ENCODE results near the gene MGAT5. TPM values are rescaled to one million over a fixed set of nuclear protein-coding genes. Genes with fewer than 3 reads are reported as not detected.

MGAT5 gene
- total RNA-seq, 1 experiment from 2014 or later = 95.3 TPM

DNA sequence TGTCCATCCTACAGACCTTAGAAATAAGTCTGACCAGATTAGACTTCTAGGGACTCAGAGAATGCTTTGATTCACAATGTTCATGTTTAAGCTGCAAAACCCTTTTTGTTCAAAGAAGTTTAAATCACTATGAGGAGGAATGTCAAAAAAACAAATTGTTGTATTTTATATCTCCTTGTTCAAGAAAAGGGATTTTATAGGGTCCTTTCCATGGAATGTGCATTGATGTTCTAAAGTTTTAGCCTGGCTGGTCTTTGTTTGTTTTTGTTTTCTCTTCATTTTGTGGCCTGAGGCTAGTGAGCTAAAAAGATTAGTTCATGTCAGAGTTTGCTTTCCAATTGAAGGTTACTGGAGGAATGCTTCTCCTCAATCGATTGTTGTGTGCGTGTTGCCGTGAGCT is 77.2 kb downstream of the MGAT5 start:
- no peak overlapping the region for H3K4me3 ChIP-seq
- peaks cover 21% of the 10 kb centered on the region for H3K36me3 ChIP-seq
- no peaks in the 10 kb centered on the region for H3K27me3 ChIP-seq
- peaks cover 4% of the 10 kb centered on the region for H3K9me3 ChIP-seq (replicated peaks)
- no peaks in the 10 kb centered on the region; the same call in 1 of the 2 replicates for H3K4me1 ChIP-seq
- H3K27ac ChIP-seq = no peak overlapping the region
- DNase-seq = no peak

DNA sequence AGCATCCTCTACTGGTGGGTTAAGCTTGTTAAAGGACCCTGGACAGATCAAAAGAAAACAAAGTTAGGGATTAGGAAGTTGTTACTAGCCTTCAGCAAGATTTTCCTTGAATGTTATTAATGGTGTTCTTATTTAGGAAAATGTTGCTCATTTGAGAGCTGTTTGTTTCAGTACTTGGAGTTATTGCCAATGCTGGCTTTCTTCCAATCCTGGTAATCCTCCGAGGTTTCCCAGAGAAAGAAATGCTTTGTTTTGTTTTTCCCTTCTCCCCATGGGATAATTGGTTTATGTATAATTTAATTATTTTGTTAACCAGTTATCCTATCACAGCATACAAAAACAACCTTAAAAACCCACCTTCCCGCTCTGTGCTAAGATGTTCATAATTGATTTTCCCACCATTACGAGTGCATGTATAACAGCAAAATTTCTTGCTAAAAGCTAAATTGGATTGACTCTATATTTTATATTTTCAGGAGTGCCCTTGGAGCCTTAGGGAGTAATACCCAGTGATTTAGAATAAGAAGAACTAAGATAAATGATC is 79.8 kb downstream of the MGAT5 start:
- H3K9me3 ChIP-seq (replicated peaks) = peaks cover 4% of the 10 kb centered on the region
- peaks cover 25% of the 10 kb centered on the region for H3K36me3 ChIP-seq
- H3K27ac ChIP-seq = no peak overlapping the region
- no peaks in the 10 kb centered on the region; the same call in 1 of the 2 replicates for H3K4me1 ChIP-seq
- no peaks in the 10 kb centered on the region for H3K27me3 ChIP-seq
- no peak overlapping the region for H3K4me3 ChIP-seq
- DNase-seq = peak in 1 of 2 experiments; percentile 45

DNA sequence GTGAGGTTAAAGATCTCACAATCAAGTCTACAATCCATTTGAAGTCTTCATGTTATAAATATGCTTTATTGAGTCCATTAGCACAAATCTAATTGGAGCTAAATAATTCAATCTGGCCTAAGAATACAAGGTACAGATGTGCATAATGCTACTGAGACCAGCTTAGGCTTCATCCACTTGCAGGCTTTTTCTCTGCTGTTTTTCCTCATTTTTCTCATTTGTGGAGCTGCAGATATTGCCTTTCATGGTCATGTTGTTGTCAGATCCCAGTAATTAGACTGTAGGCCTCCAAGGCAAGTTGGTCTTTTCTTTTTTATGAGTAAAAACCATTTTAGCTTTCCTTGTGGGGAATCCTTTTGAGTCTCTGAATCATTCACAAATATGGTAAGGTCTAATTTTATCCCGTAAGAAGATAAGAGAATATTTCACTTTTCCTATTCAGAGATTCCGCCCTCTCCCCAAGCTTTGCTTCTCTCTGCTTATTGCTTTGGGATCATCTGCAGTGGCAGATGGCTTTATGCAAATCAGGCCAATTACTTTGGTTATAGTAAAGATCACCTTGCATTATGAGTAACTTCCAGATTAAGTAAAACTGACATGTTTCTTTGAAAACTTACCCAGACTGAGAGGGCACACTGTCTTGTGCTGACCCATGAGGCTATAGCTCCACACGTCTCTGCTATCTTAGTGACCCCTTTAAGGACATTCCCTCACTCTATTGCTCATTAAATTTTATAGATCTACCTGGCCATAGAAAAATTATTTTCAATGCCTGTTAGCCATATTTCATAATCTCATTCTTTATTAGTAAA is 80.9 kb downstream of the MGAT5 start:
- Histone ChIP-seq H3K9me3 (replicated peaks) (peaks cover 4% of the 10 kb centered on the region), H3K27me3 (no peaks in the 10 kb centered on the region), H3K36me3 (peaks cover 20% of the 10 kb centered on the region), H3K4me3 (no peak overlapping the region), H3K4me1 (no peaks in the 10 kb centered on the region; the same call in 1 of the 2 replicates), H3K27ac (no peak overlapping the region)
- DNase-seq = no peak

DNA sequence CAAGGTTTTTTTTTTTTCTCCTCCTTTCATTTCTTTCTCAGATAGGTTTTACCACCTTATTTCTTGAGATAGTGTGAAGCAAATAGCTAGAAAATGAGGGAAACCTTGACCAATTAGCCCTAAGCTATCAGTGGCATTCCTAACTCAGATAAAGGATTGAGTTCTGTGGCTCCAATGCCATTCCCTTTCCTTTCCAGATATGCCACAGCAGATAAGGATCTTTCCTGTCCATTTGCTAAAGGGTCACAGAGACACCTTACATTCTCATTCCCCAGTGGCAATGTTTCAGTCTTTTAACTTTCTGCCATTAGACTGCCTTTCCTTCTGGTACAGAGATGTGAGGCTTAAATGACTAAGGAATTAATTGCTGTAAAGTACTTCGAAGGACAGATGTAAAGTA is 81.7 kb downstream of the MGAT5 start:
- peaks cover 4% of the 10 kb centered on the region for H3K9me3 ChIP-seq (replicated peaks)
- no peak for DNase-seq
- no peak overlapping the region for H3K4me3 ChIP-seq
- peaks cover 15% of the 10 kb centered on the region for H3K36me3 ChIP-seq
- no peaks in the 10 kb centered on the region; the same call in 1 of the 2 replicates for H3K4me1 ChIP-seq
- H3K27ac ChIP-seq = no peak overlapping the region
- H3K27me3 ChIP-seq = no peaks in the 10 kb centered on the region

DNA sequence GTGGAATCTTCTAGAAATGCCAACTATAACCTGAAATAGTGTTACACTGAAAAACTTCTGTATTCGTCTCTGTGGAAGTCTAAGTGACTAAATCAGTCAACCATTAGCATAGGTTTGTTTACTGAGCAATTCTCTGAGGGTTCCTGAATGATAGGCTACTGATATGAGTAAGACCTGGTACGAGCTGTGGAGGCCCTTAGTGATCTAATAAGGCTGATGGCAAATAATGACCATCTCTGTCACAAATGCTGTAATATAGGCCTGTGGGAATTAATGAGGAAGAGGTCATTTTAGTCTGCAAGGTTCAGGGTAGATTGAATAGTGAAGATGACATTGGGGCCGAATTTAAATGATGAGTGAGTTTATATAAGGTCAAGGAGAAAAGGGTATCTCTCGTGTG is 82.5 kb downstream of the MGAT5 start:
- DNase-seq = no peak
- peaks cover 4% of the 10 kb centered on the region for H3K9me3 ChIP-seq (replicated peaks)
- H3K4me3 ChIP-seq = no peak overlapping the region
- H3K4me1 ChIP-seq = no peaks in the 10 kb centered on the region; the same call in 1 of the 2 replicates
- peaks cover 21% of the 10 kb centered on the region for H3K36me3 ChIP-seq
- H3K27ac ChIP-seq = no peak overlapping the region
- H3K27me3 ChIP-seq = no peaks in the 10 kb centered on the region

DNA sequence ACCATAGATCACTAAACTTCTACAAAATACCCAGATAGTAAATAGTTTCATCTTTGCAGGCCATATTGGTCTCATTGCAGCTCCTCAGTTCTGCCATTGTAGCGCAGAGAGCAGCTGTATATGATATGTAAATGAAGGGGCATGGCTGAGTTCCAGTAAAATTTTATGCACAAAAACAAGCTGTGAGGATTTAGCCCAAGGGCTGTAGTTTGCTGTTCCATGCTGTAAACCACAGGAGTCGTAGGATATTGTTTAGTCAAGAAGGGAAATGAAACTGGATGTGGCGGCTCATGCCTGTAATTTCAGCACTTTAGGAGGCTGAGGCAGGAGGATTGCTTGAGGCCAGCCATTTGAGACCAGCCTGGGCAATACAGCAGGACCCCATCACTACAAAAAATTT is 83.0 kb downstream of the MGAT5 start:
- Histone ChIP-seq H3K27me3 (no peaks in the 10 kb centered on the region), H3K27ac (no peak overlapping the region), H3K4me3 (no peak overlapping the region), H3K36me3 (peaks cover 21% of the 10 kb centered on the region), H3K9me3 (replicated peaks) (peaks cover 4% of the 10 kb centered on the region), H3K4me1 (no peaks in the 10 kb centered on the region; the same call in 1 of the 2 replicates)
- DNase-seq = no peak

DNA sequence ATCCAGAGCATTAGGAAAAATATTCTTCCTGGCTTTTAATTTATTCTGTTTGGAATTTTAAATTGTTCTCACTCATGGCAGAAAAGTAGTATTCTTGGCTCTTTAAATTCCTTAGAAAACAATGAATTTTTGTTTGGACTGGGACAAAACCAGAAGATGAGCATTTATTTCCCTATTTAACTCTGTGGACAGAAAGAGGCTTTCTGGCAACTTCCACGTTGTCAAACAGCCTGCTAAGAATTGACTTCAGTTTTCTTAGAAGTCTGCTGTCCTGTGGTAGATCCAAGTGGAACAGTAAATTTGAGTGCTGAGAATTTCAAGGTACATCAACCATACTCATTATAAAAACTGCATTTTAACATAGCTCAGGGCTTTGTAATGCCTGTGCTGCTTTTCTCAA is 83.8 kb downstream of the MGAT5 start:
- peaks cover 4% of the 10 kb centered on the region for H3K9me3 ChIP-seq (replicated peaks)
- H3K27ac ChIP-seq = no peak overlapping the region
- no peaks in the 10 kb centered on the region for H3K27me3 ChIP-seq
- H3K36me3 ChIP-seq = peaks cover 23% of the 10 kb centered on the region
- H3K4me1 ChIP-seq = no peaks in the 10 kb centered on the region; the same call in 1 of the 2 replicates
- DNase-seq = no peak
- no peak overlapping the region for H3K4me3 ChIP-seq

DNA sequence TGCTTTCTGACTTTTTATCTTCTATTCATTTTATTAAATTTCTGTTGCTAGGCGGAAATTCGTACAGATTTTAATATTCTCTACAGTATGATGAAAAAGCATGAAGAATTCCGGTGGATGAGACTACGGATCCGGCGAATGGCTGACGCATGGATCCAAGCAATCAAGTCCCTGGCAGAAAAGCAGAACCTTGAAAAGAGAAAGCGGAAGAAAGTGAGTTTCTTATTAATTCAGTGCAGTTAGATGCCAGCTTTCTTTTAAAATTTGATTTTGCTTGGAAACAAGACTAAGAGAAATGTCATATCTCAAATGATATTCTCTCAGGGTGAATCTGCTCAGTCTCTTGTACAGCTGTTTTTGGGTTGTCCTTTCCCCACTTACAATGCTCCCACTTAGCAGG is 84.3 kb downstream of the MGAT5 start:
- no peaks in the 10 kb centered on the region for H3K27me3 ChIP-seq
- no peak overlapping the region for H3K27ac ChIP-seq
- DNase-seq = no peak
- H3K9me3 ChIP-seq (replicated peaks) = no peaks in the 10 kb centered on the region
- H3K36me3 ChIP-seq = peaks cover 26% of the 10 kb centered on the region
- no peak overlapping the region for H3K4me3 ChIP-seq
- no peaks in the 10 kb centered on the region; the same call in 1 of the 2 replicates for H3K4me1 ChIP-seq

DNA sequence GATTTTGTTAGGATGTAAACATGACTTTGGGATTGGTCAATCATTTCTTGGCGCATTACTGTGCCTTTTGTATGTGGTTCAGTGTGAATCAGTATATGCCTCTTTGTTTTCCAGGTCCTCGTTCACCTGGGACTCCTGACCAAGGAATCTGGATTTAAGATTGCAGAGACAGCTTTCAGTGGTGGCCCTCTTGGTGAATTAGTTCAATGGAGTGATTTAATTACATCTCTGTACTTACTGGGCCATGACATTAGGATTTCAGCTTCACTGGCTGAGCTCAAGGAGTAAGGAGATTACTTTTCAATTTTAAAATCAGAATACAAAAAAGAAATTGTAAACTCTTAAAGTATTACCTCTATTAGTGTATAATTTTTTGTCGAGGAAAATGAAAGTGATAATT is 87.6 kb downstream of the MGAT5 start:
- DNase-seq = no peak
- H3K27me3 ChIP-seq = no peaks in the 10 kb centered on the region
- no peaks in the 10 kb centered on the region for H3K9me3 ChIP-seq (replicated peaks)
- H3K4me3 ChIP-seq = no peak overlapping the region
- H3K36me3 ChIP-seq = peaks cover 27% of the 10 kb centered on the region
- no peak overlapping the region for H3K27ac ChIP-seq
- no peaks in the 10 kb centered on the region for H3K4me1 ChIP-seq

DNA sequence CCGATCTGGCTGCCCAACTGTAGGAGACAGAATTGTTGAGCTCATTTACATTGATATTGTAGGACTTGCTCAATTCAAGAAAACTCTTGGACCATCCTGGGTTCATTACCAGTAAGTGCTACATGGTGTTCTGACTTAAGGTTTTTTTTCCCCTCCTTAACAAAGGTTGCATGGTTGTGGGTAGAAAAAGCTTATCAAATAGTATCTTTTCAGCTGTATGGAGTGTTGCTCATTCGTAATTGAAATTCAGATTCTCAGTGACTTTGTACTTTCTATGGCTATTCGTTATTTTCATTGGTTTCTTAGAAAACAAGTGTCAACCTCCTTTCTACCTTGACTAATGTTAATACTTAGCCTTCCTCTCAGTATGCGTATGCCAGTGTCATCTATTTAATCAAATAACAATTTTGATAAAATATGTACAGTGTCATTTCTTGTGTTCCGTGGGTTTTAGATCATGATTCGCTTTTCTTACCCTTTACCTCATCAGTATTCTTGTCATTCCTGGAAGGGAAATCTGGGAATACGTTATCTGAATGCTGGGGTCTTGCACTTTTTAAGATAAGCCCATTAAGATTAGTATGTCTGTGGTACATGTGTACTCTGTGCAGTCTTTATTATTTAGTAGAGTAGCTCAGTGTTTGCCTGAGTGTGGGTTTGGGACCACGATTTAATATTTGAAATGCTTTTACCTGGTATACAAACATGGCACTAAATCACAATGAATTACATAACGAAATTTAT is 91.3 kb downstream of the MGAT5 start:
- Histone ChIP-seq H3K4me1 (no peaks in the 10 kb centered on the region), H3K27ac (no peak overlapping the region), H3K9me3 (replicated peaks) (no peaks in the 10 kb centered on the region), H3K4me3 (no peak overlapping the region), H3K36me3 (peaks cover 25% of the 10 kb centered on the region), H3K27me3 (no peaks in the 10 kb centered on the region)
- no peak for DNase-seq

DNA sequence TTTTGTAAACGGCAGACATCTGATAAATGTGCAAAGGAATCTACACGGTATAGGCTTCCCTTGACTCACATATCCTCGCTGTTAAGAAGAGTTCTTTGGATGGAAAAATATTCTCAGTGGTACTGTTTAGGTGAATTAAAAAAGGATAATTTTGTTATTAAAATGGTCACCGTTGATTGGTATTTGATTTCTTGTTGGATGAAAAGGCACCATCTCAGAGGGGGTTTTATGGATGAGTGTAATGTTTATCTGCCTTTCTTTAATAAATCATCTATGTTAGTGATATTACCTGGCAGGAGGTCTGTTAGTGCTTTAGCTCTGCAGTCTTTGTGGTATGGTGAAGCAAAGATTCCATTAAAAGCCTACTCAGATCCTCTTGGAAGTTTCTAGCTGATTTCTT is 92.3 kb downstream of the MGAT5 start:
- Histone ChIP-seq H3K4me1 (no peaks in the 10 kb centered on the region), H3K27me3 (no peaks in the 10 kb centered on the region), H3K36me3 (peaks cover 31% of the 10 kb centered on the region), H3K4me3 (no peak overlapping the region), H3K27ac (no peak overlapping the region), H3K9me3 (replicated peaks) (no peaks in the 10 kb centered on the region)
- no peak for DNase-seq

DNA sequence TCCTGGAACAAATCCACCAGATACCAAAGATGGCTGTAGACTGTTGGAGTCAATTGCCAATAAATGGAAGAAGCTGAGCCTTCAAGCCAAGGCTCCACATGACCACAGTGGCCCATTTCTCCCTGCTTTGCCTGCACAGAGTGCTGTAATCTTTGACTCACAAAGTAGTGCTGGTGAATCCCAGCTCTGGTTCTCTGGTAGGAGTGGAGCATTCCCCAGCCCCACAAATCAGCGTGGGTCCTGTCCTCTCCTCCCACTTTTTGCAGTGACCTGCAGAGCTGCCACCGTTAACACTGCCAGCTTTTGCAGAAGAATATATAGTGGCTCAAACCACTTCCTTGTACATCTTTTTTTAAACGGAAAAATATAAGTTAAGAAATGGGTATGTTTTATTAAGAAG is 93.9 kb downstream of the MGAT5 start:
- no peaks in the 10 kb centered on the region for H3K27me3 ChIP-seq
- no peaks in the 10 kb centered on the region for H3K4me1 ChIP-seq
- H3K36me3 ChIP-seq = peaks cover 20% of the 10 kb centered on the region
- no peaks in the 10 kb centered on the region for H3K9me3 ChIP-seq (replicated peaks)
- no peak overlapping the region for H3K4me3 ChIP-seq
- no peak overlapping the region for H3K27ac ChIP-seq
- DNase-seq = no peak

DNA sequence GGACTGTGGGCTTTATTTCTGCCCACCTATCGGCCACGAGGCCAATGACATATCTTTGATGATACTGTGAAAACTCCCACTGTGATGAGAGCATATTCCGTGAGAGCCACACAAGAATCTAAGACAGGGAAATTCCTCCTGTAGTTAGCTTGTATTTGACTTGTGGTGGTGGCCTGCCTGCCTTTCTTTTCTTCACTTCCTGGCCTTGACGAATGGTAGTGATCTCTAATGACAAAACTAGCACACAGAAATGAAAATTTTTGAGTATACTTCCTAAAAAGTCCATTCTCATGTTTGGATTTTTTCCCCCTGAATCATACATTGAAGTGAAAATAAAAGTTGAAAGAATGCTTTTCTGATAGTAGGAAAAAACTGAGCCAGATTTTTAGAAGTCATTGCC is 94.4 kb downstream of the MGAT5 start:
- no peak for DNase-seq
- Histone ChIP-seq H3K4me3 (no peak overlapping the region), H3K36me3 (peaks cover 18% of the 10 kb centered on the region), H3K27me3 (no peaks in the 10 kb centered on the region), H3K9me3 (replicated peaks) (no peaks in the 10 kb centered on the region), H3K4me1 (no peaks in the 10 kb centered on the region), H3K27ac (no peak overlapping the region)

DNA sequence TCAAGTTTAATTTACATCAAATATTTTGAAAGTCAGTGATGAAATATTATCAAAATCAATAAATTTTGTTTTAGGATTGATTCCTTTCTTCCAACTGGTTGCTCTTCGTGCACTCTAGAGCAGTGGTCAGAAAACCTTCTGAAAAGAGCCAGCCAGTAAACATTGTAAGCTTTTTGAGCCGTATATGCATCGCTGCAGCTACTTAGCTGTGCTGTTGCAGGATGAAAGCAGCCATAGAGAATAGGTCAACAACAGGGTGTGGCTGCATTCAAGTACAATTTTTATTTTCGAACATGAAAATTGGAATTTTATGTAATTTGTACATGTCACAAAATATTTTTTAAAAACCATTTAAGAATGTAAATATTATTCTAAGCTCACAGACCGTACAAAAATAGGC is 94.9 kb downstream of the MGAT5 start:
- H3K27me3 ChIP-seq = no peaks in the 10 kb centered on the region
- no peak overlapping the region for H3K27ac ChIP-seq
- no peaks in the 10 kb centered on the region for H3K4me1 ChIP-seq
- no peaks in the 10 kb centered on the region for H3K9me3 ChIP-seq (replicated peaks)
- H3K36me3 ChIP-seq = peaks cover 18% of the 10 kb centered on the region
- no peak overlapping the region for H3K4me3 ChIP-seq
- DNase-seq = no peak

DNA sequence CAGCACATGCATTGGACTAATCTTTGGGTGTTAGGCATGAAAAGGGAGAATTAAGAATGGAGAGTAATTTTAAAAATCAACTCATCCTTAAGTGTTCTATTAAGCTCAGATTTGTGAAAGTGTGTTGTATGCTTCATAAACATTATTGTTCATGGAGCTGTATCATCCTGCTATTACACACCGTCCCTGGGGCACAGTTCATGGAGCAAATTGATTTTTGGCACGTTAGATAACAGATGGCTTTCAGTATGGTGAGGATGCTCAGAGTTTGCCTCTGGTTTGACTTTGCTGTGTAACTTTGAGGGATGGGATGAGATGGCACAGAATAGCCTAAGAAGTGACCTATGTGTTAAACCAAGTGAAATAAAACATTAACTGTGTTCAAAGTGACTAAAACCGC is 97.1 kb downstream of the MGAT5 start:
- no peak for DNase-seq
- Histone ChIP-seq H3K36me3 (peaks cover 16% of the 10 kb centered on the region), H3K27ac (no peak overlapping the region), H3K9me3 (replicated peaks) (no peaks in the 10 kb centered on the region), H3K4me1 (no peaks in the 10 kb centered on the region), H3K27me3 (no peaks in the 10 kb centered on the region), H3K4me3 (no peak overlapping the region)
